MCF 10A (cell line): ENCODE data around the gene WDR48. TPM values are rescaled to one million over a fixed set of nuclear protein-coding genes. Genes with fewer than 3 reads are reported as not detected.

ENCODE experiments used
- BruUV-seq: library from RNA; stranded (reverse); fragments of 400-500 nt; replicated peaks from 2 replicates; lab custom pipeline; 2021; lab: Mats Ljungman, UMichigan
- CTCF ChIA-PET: fragments of 300-600 bp; sonication (Branson Sonifier 250); formaldehyde crosslinking; extraction: SDS; loops from one replicate; lab custom pipeline; 2021; ENCODE audit warnings: antibody characterized with exemption, inconsistent platforms; lab: Yijun Ruan, JAX
- POLR2A ChIA-PET: fragments of 300-600, 350-650 bp; sonication (Branson Sonifier 250); formaldehyde crosslinking; extraction: SDS; loops from one replicate; lab custom pipeline; 2020; ENCODE audit warnings: antibody characterized with exemption, inconsistent platforms; lab: Yijun Ruan, JAX
- DNase-seq: peaks from one replicate; pipeline ENCODE4 v3.0.0-alpha.2; 2018; ENCODE audit not compliant: unreplicated experiment
- H3K27ac Mint-ChIP-seq: one replicate; pipeline ENCODE4 v1.8.0; 2022; ENCODE audit warnings: mild to moderate bottlenecking, low read depth, mixed read lengths; ENCODE audit not compliant: unreplicated experiment
- H3K27me3 Mint-ChIP-seq: one replicate; pipeline ENCODE4 v1.8.0; 2022; ENCODE audit warnings: mixed read lengths; ENCODE audit not compliant: insufficient read depth, unreplicated experiment
- H3K36me3 Mint-ChIP-seq: one replicate; pipeline ENCODE4 v1.8.0; 2022; ENCODE audit warnings: mild to moderate bottlenecking, moderate library complexity, mixed read lengths; ENCODE audit not compliant: insufficient read depth, unreplicated experiment
- H3K4me1 Mint-ChIP-seq: one replicate; pipeline ENCODE4 v1.8.0; 2022; ENCODE audit warnings: mixed read lengths; ENCODE audit not compliant: insufficient read depth, unreplicated experiment
- H3K4me3 Mint-ChIP-seq: one replicate; pipeline ENCODE4 v1.8.0; 2022; ENCODE audit warnings: mild to moderate bottlenecking, moderate library complexity, mixed read lengths; ENCODE audit not compliant: unreplicated experiment
- H3K9me3 Mint-ChIP-seq: one replicate; pipeline ENCODE4 v1.8.0; 2022; ENCODE audit warnings: mixed read lengths; ENCODE audit not compliant: unreplicated experiment
- CTCF ChIP-seq: fragments of 200-600 bp; IDR thresholded peaks from one replicate; pipeline ENCODE4 v1.8.0; 2022; ENCODE audit warnings: antibody characterized with exemption, mild to moderate bottlenecking; ENCODE audit not compliant: unreplicated experiment
- intact Hi-C: fragments of 100-400 bp; cut with micrococcal nuclease; formaldehyde crosslinking; loops from 2 replicates; pipeline ENCODE4 v1.14.1; 2022
- total RNA-seq: library from RNA; stranded (reverse); gene quantifications from 2 replicates; pipeline ENCODE4 v1.2.3, GENCODE V29; 2022

Gene WDR48
- total RNA-seq, 1 experiment from 2014 or later = 26.0 TPM

GRCh38 chr3:39124876-39125840 is 73.3 kb downstream of the WDR48 start:
- Mint-ChIP-seq H3K36me3 (no peaks in the 10 kb centered on the region), H3K4me1 (peaks cover 12% of the 10 kb centered on the region), H3K4me3 (no peak overlapping the region), H3K27ac (no peak overlapping the region), H3K9me3 (no peaks in the 10 kb centered on the region), H3K27me3 (no peaks in the 10 kb centered on the region)
- DNase-seq = peak; percentile 47
- no peak for TF ChIP-seq CTCF
- ChIA-PET CTCF (interaction anchor here (0.7 to 9.5 kb wide), 15 partner anchors 9 to 164 kb away, joined by 3 to 187 read pairs (median 4); partner anchors contain the start of genes GORASP1 and TTC21A), POLR2A (interaction anchor here (0.6 to 2.0 kb wide), 5 partner anchors 16 to 163 kb away, joined by 3 to 10 read pairs (median 4); no protein-coding TSS in a partner anchor)
- intact Hi-C loops = no loop called here
- no TSS peak for BruUV-seq

GRCh38 chr3:39125841-39126500 is 74.2 kb downstream of the WDR48 start:
- H3K36me3 Mint-ChIP-seq = no peaks in the 10 kb centered on the region
- H3K27ac Mint-ChIP-seq = no peak overlapping the region
- no TSS peak for BruUV-seq
- H3K4me3 Mint-ChIP-seq = no peak overlapping the region
- ChIA-PET CTCF (interaction anchor here (0.6 to 9.5 kb wide), 29 partner anchors 10 to 1898 kb away, joined by 3 to 187 read pairs (median 3); partner anchors contain the start of genes GORASP1 and TTC21A), POLR2A (interaction anchor here (0.6 to 2.0 kb wide), 6 partner anchors 16 to 167 kb away, joined by 3 to 10 read pairs (median 4); no protein-coding TSS in a partner anchor)
- no peaks in the 10 kb centered on the region for H3K9me3 Mint-ChIP-seq
- no peak for DNase-seq
- intact Hi-C loops = loop anchor here (1.0 to 2.0 kb wide), 4 partner anchors 21 to 162 kb away; no protein-coding TSS in a partner anchor
- H3K27me3 Mint-ChIP-seq = no peaks in the 10 kb centered on the region
- no peak for TF ChIP-seq CTCF
- peaks cover 12% of the 10 kb centered on the region for H3K4me1 Mint-ChIP-seq

- peaks cover 12% of the 10 kb centered on the region for H3K4me1 Mint-ChIP-seq
- no peak overlapping the region for H3K4me3 Mint-ChIP-seq
- peak; percentile 51 for TF ChIP-seq CTCF
- no peaks in the 10 kb centered on the region for H3K36me3 Mint-ChIP-seq
- intact Hi-C loops = loop anchor here (1.0 to 2.0 kb wide), 4 partner anchors 21 to 162 kb away; no protein-coding TSS in a partner anchor
- peak; percentile 72 for DNase-seq
- no peaks in the 10 kb centered on the region for H3K9me3 Mint-ChIP-seq
- no TSS peak for BruUV-seq
- H3K27me3 Mint-ChIP-seq = no peaks in the 10 kb centered on the region
- CTCF ChIA-PET = interaction anchor here (0.6 to 9.5 kb wide), 33 partner anchors 8 to 1897 kb away, joined by 3 to 187 read pairs (median 4); partner anchors contain the start of genes GORASP1 and TTC21A
- H3K27ac Mint-ChIP-seq = no peak overlapping the region
- POLR2A ChIA-PET = interaction anchor here (0.6 to 2.0 kb wide), 6 partner anchors 15 to 166 kb away, joined by 3 to 10 read pairs (median 4); no protein-coding TSS in a partner anchor
These were observed 74.8 kb downstream of the WDR48 start for GRCh38 chr3:39126532-39127071.
